Measurements from ENCODE around the gene PAK3.

PAK3 gene

GRCh38 chrX:111264385-111264784 is 168.4 kb downstream of the PAK3 start:
- no peak for DNase-seq

DNA sequence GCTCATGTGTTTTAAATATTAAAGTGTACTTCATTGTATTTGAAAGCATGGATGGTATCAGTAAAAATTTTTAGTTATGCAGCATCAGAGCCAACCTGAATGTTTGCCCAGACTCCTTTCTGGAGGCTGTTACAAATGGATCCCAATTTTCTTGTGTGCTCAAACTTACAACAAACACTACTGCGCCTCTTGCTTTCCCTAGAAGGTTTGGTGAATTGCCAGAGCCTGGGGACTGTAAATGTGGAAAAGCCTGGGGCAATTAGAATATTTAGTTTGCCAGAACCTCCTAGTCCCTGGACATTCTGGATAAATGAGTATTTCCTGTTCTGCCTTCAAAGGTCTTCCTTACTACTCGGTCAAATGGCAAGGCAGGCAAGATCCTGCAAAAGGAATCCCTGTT is 169.5 kb downstream of the PAK3 start:
- no peak for DNase-seq

- DNase-seq = no peak
Measured at GRCh38 chrX:111268506-111268905, 172.5 kb downstream of the PAK3 start.

- DNase-seq = no peak
Measured at GRCh38 chrX:111270339-111270738, 174.3 kb downstream of the PAK3 start, which contains the start of gene CAPN6. Gene CAPN6, minus strand, starts transcription at chrX:111270483. Its CDS starts 6,547 bp downstream, at chrX:111263936.

Data from activated naive CD4-positive, alpha-beta T cell (primary cell).